GM23338 (cell line): ENCODE results near the gene ANKRD13C. TPM values are rescaled to one million over a fixed set of nuclear protein-coding genes. Genes with fewer than 3 reads are reported as not detected.

ENCODE experiments used
- ATAC-seq: fragments of 200-7000 bp; cut with Tn5 transposase; 3 replicates; pipeline ENCODE4 v1.9.1; 2020
- DNase-seq: peaks from one replicate; pipeline ENCODE4 v3.0.0-alpha.2; 2015; ENCODE audit warnings: low spot score
- H2AFZ ChIP-seq: fragments of 200-600 bp; sonication (generic); 2 replicates; pipeline ENCODE4 v1.8.0; 2016; ENCODE audit warnings: antibody characterized with exemption, mild to moderate bottlenecking, moderate library complexity
- H3F3A ChIP-seq: fragments of 200-600 bp; sonication (generic); replicated peaks from 2 replicates; pipeline ENCODE4 v1.8.0; 2017; ENCODE audit warnings: antibody characterized with exemption, mixed run types, low read depth
- H3K27ac ChIP-seq: fragments of 200-600 bp; sonication (generic); 2 replicates; pipeline ENCODE4 v1.6.1; 2016; ENCODE audit warnings: low read depth
- H3K27me3 ChIP-seq: fragments of 200-600 bp; sonication (generic); 2 replicates; pipeline ENCODE4 v1.8.0; 2016; ENCODE audit warnings: mild to moderate bottlenecking, mixed run types, moderate library complexity; ENCODE audit not compliant: insufficient read depth
- H3K36me3 ChIP-seq: fragments of 200-600 bp; sonication (generic); 2 replicates; pipeline ENCODE4 v1.8.0; 2016; ENCODE audit warnings: mild to moderate bottlenecking; ENCODE audit not compliant: insufficient read depth
- H3K4me1 ChIP-seq: fragments of 200-600 bp; sonication (generic); 2 replicates; pipeline ENCODE4 v1.8.0; 2016; ENCODE audit warnings: mild to moderate bottlenecking, moderate library complexity; ENCODE audit not compliant: insufficient read depth
- H3K4me2 ChIP-seq: fragments of 200-600 bp; sonication (generic); 2 replicates; pipeline ENCODE4 v1.7.1; 2017; ENCODE audit warnings: mixed run types
- H3K4me3 ChIP-seq: fragments of 200-600 bp; sonication (generic); 2 replicates; pipeline ENCODE4 v1.6.1; 2016; ENCODE audit warnings: mixed run types
- H3K79me2 ChIP-seq: fragments of 200-600 bp; sonication (generic); replicated peaks from 2 replicates; pipeline ENCODE4 v1.8.0; 2017; ENCODE audit warnings: mild to moderate bottlenecking; ENCODE audit not compliant: insufficient read depth
- H3K9me2 ChIP-seq: fragments of 200-600 bp; sonication (generic); 2 replicates; pipeline ENCODE4 v1.8.0; 2017; ENCODE audit not compliant: insufficient read depth
- H4K20me1 ChIP-seq: fragments of 200-600 bp; sonication (generic); replicated peaks from 2 replicates; pipeline ENCODE4 v1.8.0; 2017; ENCODE audit warnings: mild to moderate bottlenecking; ENCODE audit not compliant: insufficient read depth
- H3K27ac Mint-ChIP-seq: 2 replicates; pipeline ENCODE4 v1.8.0; 2020; ENCODE audit warnings: inconsistent platforms, mild to moderate bottlenecking, moderate library complexity, mixed read lengths
- H3K27me3 Mint-ChIP-seq: 3 replicates; pipeline ENCODE4 v1.8.0; 2022; ENCODE audit warnings: low read depth, mild to moderate bottlenecking, moderate library complexity, mixed read lengths, inconsistent platforms; ENCODE audit not compliant: insufficient read depth, poor library complexity
- H3K36me3 Mint-ChIP-seq: 3 replicates; pipeline ENCODE4 v1.8.0; 2021; ENCODE audit warnings: low read depth, mild to moderate bottlenecking, inconsistent platforms, moderate library complexity, mixed read lengths
- H3K4me1 Mint-ChIP-seq: 3 replicates; pipeline ENCODE4 v1.8.0; 2020; ENCODE audit warnings: mild to moderate bottlenecking, inconsistent platforms, mixed read lengths
- H3K4me3 Mint-ChIP-seq: 3 replicates; pipeline ENCODE4 v1.8.0; 2021; ENCODE audit warnings: moderate library complexity, mild to moderate bottlenecking, inconsistent platforms, mixed read lengths
- H3K9me3 Mint-ChIP-seq: 3 replicates; pipeline ENCODE4 v1.8.0; 2020; ENCODE audit warnings: moderate library complexity, mild to moderate bottlenecking, inconsistent platforms, mixed read lengths
- CREB1 ChIP-seq: fragments of 250-450 bp; sonication (Bioruptor Pico); IDR thresholded peaks from 2 replicates; pipeline ENCODE4 v1.5.0; 2020; ENCODE audit warnings: low read depth, mild to moderate bottlenecking, moderate library complexity
- EZH2 ChIP-seq: fragments of 200-600 bp; sonication (generic); IDR thresholded peaks from one replicate; pipeline ENCODE4 v1.8.0; 2017; ENCODE audit warnings: antibody characterized with exemption, mild to moderate bottlenecking, low read depth; ENCODE audit not compliant: unreplicated experiment
- EZH2phosphoT487 ChIP-seq: fragments of 200-600 bp; sonication (generic); IDR thresholded peaks from one replicate; pipeline ENCODE4 v1.8.1; 2018; ENCODE audit warnings: antibody characterized with exemption; ENCODE audit not compliant: unreplicated experiment
- JUNB ChIP-seq: IDR thresholded peaks from one replicate; pipeline ENCODE4 v1.6.1; 2016; ENCODE audit warnings: antibody characterized with exemption; ENCODE audit not compliant: unreplicated experiment
- POLR2AphosphoS5 ChIP-seq: IDR thresholded peaks from 2 replicates; pipeline ENCODE4 v1.6.1; 2016; ENCODE audit warnings: antibody characterized with exemption, low read depth
- STAT1 ChIP-seq: IDR thresholded peaks from one replicate; pipeline ENCODE4 v1.6.1; 2016; ENCODE audit warnings: antibody characterized with exemption; ENCODE audit not compliant: unreplicated experiment
- ZNF114 ChIP-seq: fragments of 250-450 bp; sonication (Bioruptor Pico); IDR thresholded peaks from 2 replicates; pipeline ENCODE4 v1.5.0; 2020; ENCODE audit warnings: mild to moderate bottlenecking, moderate library complexity
- ZNF331 ChIP-seq: fragments of 250-450 bp; sonication (Bioruptor Pico); IDR thresholded peaks from 2 replicates; pipeline ENCODE4 v1.5.0; 2020; ENCODE audit warnings: low read depth, mild to moderate bottlenecking, moderate library complexity
- polyA plus RNA-seq: library from polyadenylated mRNA; unstranded; fragments of >200 nt; fragmentation: Nextera tagmentation; extraction: Ambion mirVana; gene quantifications from 2 replicates; pipeline ENCODE4 v1.2.1, GENCODE V29; 2016
- total RNA-seq: library from RNA; depleted of rRNA; stranded (reverse); fragments of >200 nt; shearing (Covaris generic); gene quantifications from 2 replicates; pipeline ENCODE4 v1.2.3, GENCODE V29; 2014
- TF ChIP-seq, protein P1 (sequence below), 2 experiments: fragments of 200-600 bp in 1 of 2; sonication (generic) in 1 of 2; conservative IDR thresholded peaks; 2 replicates each; pipeline versions ENCODE4 v1.5.1 to v1.6.1; 2016 to 2017; ENCODE audit warnings: antibody characterized with exemption in 2 of 2, low read depth in 2 of 2, mild to moderate bottlenecking in 2 of 2, moderate library complexity in 1 of 2
- TF ChIP-seq, protein P2 (sequence below): IDR thresholded peaks from 2 replicates; pipeline ENCODE4 v1.6.1; 2016; ENCODE audit warnings: antibody characterized with exemption
- TF ChIP-seq, protein P3 (sequence below): IDR thresholded peaks from one replicate; pipeline ENCODE4 v1.6.1; 2018; ENCODE audit warnings: antibody characterized with exemption; ENCODE audit not compliant: unreplicated experiment

The ANKRD13C gene
- total and polyA plus RNA-seq, 2 experiments from 2014 or later, result 12.3 to 32.5 TPM

DNA sequence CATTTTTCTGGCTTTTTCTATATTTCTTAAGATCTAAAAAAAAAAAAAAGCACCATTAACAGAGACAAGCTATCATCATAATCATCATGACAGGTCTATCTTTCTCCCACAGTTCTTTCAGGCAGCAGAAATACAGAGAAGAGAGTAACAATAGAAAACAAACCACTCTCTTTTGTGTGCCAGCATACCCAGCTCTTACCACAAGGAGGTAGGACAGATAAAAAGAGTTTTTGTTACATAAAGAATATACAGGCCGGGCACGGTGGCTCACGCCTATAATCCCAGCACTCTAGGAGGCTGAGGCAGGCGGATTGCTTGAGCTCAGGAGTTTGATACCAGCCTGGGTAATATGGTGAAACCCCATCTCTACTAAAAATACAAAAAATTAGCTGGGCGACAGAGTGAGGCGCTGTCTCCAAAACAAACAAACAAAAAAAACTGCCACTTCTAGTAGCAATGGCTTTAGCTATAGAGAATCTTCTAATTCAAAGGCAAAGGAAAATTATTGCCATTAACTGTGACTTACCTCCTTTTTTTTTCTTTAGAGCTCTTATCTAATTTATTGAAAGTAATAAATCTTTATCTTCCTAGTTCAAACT is 39.7 kb downstream of the ANKRD13C start:
- DNase-seq (peak; percentile 34), ATAC-seq (peak; percentile 59)
- H3K36me3 Mint-ChIP-seq, result no peaks in the 10 kb centered on the region

DNA sequence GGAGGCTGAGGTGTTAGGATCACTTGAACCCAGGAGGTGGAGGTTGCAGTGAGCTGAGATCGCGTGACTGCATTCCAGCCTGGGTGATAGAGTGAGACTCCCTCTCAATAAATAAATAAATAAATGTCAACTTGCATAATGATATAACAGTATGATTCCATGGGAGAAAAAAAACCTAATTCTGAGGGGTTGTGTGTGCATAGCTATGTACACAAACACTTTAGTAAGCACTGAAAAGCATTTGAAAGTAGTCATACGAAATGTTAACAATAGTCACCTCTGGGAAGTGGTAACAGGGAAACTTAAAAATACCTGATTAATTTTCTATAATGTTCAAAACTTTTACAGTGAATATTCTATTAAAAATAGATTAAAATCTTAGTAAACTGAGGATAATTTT is 43.2 kb downstream of the ANKRD13C start:
- Histone ChIP-seq H2AFZ (no peak overlapping the region), H3K4me2 (no peak overlapping the region), H3K4me3 (no peak overlapping the region), H3K4me1 (no peaks in the 10 kb centered on the region), H3K9me2 (no peaks in the 10 kb centered on the region), H3K27me3 (no peaks in the 10 kb centered on the region), H4K20me1 (no peaks in the 10 kb centered on the region), H3K36me3 (no peaks in the 10 kb centered on the region), H3F3A (no peaks in the 10 kb centered on the region), H3K79me2 (no peaks in the 10 kb centered on the region; the same call in 1 of the 2 replicates), H3K27ac (no peak overlapping the region)
- no peak for ATAC-seq
- no peak for DNase-seq
- H3K9me3 Mint-ChIP-seq, result no peaks in the 10 kb centered on the region
- peaks cover 12% of the 10 kb centered on the region; the same call in 1 of the 3 replicates for H3K36me3 Mint-ChIP-seq
- H3K27ac Mint-ChIP-seq, result 0 out of 2 replicates have a peak overlapping the region, but pooled peaks have one; percentile 27
- H3K4me1 Mint-ChIP-seq, result no peaks in the 10 kb centered on the region
- TF ChIP-seq CREB1 (CRISPR knock-in tag) (no peak), EZH2 (no peak), EZH2phosphoT487 (no peak), POLR2AphosphoS5 (no peak), JUNB (no peak)
- H3K4me3 Mint-ChIP-seq, result no peak overlapping the region
- no peaks in the 10 kb centered on the region for H3K27me3 Mint-ChIP-seq

More for the DNA sequence above, 39.7 kb downstream of the ANKRD13C start:
- Histone ChIP-seq H3K4me3 (no peak overlapping the region), H3K9me2 (no peaks in the 10 kb centered on the region), H3K27ac (no peak overlapping the region), H3K27me3 (no peaks in the 10 kb centered on the region), H4K20me1 (peaks cover 2% of the 10 kb centered on the region; the same call in 1 of the 2 replicates), H2AFZ (no peak overlapping the region), H3K36me3 (no peaks in the 10 kb centered on the region), H3K4me2 (no peak overlapping the region), H3K79me2 (peaks cover 9% of the 10 kb centered on the region; the same call in 1 of the 2 replicates), H3K4me1 (no peaks in the 10 kb centered on the region), H3F3A (no peaks in the 10 kb centered on the region)
- no peaks in the 10 kb centered on the region for H3K9me3 Mint-ChIP-seq
- H3K27me3 Mint-ChIP-seq, result no peaks in the 10 kb centered on the region
- H3K4me1 Mint-ChIP-seq, result no peaks in the 10 kb centered on the region
- no peak overlapping the region for H3K27ac Mint-ChIP-seq
- no peak overlapping the region for H3K4me3 Mint-ChIP-seq
- no peak for TF ChIP-seq JUNB
- TF ChIP-seq, protein P1, sequence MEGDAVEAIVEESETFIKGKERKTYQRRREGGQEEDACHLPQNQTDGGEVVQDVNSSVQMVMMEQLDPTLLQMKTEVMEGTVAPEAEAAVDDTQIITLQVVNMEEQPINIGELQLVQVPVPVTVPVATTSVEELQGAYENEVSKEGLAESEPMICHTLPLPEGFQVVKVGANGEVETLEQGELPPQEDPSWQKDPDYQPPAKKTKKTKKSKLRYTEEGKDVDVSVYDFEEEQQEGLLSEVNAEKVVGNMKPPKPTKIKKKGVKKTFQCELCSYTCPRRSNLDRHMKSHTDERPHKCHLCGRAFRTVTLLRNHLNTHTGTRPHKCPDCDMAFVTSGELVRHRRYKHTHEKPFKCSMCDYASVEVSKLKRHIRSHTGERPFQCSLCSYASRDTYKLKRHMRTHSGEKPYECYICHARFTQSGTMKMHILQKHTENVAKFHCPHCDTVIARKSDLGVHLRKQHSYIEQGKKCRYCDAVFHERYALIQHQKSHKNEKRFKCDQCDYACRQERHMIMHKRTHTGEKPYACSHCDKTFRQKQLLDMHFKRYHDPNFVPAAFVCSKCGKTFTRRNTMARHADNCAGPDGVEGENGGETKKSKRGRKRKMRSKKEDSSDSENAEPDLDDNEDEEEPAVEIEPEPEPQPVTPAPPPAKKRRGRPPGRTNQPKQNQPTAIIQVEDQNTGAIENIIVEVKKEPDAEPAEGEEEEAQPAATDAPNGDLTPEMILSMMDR (conservative IDR thresholded peaks at IDR 0.05; ENCODE audit: low read depth in 2 of 2), result peak; percentile 22 to 23; a peak in 2 of 4 replicates

DNA sequence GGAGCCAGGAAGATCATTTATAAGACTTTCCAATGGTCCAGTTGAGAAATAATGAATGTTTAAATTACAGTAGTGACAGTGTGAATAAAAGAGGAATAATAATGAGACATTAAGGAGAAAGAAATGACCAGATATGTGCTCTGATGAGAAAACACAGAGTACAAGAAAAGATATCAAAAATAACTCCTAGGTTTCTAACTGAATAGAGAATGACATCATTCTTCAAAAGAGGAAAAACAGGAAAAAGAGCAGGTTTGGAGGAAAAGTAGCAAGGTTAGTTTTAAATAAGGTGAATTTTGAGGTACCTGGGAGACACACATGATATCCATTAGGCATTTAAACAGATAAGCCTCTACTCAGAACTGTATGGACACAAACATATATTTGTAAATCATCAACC is 55.0 kb downstream of the ANKRD13C start:
- Histone ChIP-seq H3K4me2 (no peak overlapping the region), H3K27me3 (no peaks in the 10 kb centered on the region), H3K36me3 (peaks cover 6% of the 10 kb centered on the region; the same call in 1 of the 2 replicates), H2AFZ (no peak overlapping the region), H3K79me2 (no peaks in the 10 kb centered on the region), H3K27ac (no peak overlapping the region), H3K4me3 (no peak overlapping the region), H4K20me1 (no peaks in the 10 kb centered on the region), H3F3A (no peaks in the 10 kb centered on the region), H3K4me1 (no peaks in the 10 kb centered on the region), H3K9me2 (no peaks in the 10 kb centered on the region)
- no peaks in the 10 kb centered on the region for H3K4me1 Mint-ChIP-seq
- H3K9me3 Mint-ChIP-seq, result no peaks in the 10 kb centered on the region
- DNase-seq (no peak), ATAC-seq (no peak)
- no peak overlapping the region for H3K4me3 Mint-ChIP-seq
- H3K36me3 Mint-ChIP-seq, result peaks cover 12% of the 10 kb centered on the region
- H3K27me3 Mint-ChIP-seq, result no peaks in the 10 kb centered on the region
- no peak overlapping the region for H3K27ac Mint-ChIP-seq
- TF ChIP-seq, protein P2, sequence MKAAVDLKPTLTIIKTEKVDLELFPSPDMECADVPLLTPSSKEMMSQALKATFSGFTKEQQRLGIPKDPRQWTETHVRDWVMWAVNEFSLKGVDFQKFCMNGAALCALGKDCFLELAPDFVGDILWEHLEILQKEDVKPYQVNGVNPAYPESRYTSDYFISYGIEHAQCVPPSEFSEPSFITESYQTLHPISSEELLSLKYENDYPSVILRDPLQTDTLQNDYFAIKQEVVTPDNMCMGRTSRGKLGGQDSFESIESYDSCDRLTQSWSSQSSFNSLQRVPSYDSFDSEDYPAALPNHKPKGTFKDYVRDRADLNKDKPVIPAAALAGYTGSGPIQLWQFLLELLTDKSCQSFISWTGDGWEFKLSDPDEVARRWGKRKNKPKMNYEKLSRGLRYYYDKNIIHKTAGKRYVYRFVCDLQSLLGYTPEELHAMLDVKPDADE, result no peak
- no peak for TF ChIP-seq EZH2
- TF ChIP-seq POLR2AphosphoS5, result no peak
- TF ChIP-seq ZNF331 (CRISPR knock-in tag), result no peak
- no peak for TF ChIP-seq STAT1
- TF ChIP-seq, protein P3, sequence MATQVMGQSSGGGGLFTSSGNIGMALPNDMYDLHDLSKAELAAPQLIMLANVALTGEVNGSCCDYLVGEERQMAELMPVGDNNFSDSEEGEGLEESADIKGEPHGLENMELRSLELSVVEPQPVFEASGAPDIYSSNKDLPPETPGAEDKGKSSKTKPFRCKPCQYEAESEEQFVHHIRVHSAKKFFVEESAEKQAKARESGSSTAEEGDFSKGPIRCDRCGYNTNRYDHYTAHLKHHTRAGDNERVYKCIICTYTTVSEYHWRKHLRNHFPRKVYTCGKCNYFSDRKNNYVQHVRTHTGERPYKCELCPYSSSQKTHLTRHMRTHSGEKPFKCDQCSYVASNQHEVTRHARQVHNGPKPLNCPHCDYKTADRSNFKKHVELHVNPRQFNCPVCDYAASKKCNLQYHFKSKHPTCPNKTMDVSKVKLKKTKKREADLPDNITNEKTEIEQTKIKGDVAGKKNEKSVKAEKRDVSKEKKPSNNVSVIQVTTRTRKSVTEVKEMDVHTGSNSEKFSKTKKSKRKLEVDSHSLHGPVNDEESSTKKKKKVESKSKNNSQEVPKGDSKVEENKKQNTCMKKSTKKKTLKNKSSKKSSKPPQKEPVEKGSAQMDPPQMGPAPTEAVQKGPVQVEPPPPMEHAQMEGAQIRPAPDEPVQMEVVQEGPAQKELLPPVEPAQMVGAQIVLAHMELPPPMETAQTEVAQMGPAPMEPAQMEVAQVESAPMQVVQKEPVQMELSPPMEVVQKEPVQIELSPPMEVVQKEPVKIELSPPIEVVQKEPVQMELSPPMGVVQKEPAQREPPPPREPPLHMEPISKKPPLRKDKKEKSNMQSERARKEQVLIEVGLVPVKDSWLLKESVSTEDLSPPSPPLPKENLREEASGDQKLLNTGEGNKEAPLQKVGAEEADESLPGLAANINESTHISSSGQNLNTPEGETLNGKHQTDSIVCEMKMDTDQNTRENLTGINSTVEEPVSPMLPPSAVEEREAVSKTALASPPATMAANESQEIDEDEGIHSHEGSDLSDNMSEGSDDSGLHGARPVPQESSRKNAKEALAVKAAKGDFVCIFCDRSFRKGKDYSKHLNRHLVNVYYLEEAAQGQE, result no peak
- no peak for TF ChIP-seq EZH2phosphoT487
- TF ChIP-seq CREB1 (CRISPR knock-in tag), result no peak
- TF ChIP-seq ZNF114 (CRISPR knock-in tag), result no peak
- no peak for TF ChIP-seq JUNB
